ENCODE data around the gene SRC. TPM values are rescaled to one million over a fixed set of nuclear protein-coding genes. Genes with fewer than 3 reads are reported as not detected.
"Not testable (repeated sequence)": the region's sequence is repeated elsewhere in the genome, so short reads cannot be mapped to it uniquely, and the experiment has no call there.

SRC gene
- total RNA-seq, 1 donor from 2014 or later = 64.0 TPM

GRCh38 chr20:37366743-37367142, 20.8 kb downstream of the SRC start:
- DNase-seq (no peak), ATAC-seq (no peak)
- Histone ChIP-seq H3K9me3 (no peaks in the 10 kb centered on the region), H3K36me3 (peaks cover 12% of the 10 kb centered on the region), H3K4me1 (no peaks in the 10 kb centered on the region), H3K27me3 (no peaks in the 10 kb centered on the region), H3K4me3 (no peak overlapping the region), H3K27ac (no peak overlapping the region)
- intact Hi-C loops (cut with DNase I) = no loop called here
- no peak for TF ChIP-seq CTCF (IDR thresholded peaks at IDR 0.05)

GRCh38 chr20:37369846-37370245, 23.9 kb downstream of the SRC start:
- Histone ChIP-seq H3K9me3 (no peaks in the 10 kb centered on the region), H3K36me3 (peaks cover 12% of the 10 kb centered on the region), H3K4me1 (no peaks in the 10 kb centered on the region), H3K27ac (no peak overlapping the region), H3K27me3 (no peaks in the 10 kb centered on the region), H3K4me3 (no peak overlapping the region)
- TF ChIP-seq CTCF (IDR thresholded peaks at IDR 0.05) = no peak
- DNase-seq (peak; percentile 20), ATAC-seq (no peak)
- intact Hi-C loops (cut with DNase I) = no loop called here

GRCh38 chr20:37371845-37372244, 25.9 kb downstream of the SRC start:
- ATAC-seq; H3K27me3 ChIP-seq; H3K9me3 ChIP-seq; H3K36me3 ChIP-seq; H3K4me1 ChIP-seq; intact Hi-C loops (cut with DNase I); H3K27ac ChIP-seq; H3K4me3 ChIP-seq: not testable (repeated sequence)
- peak; percentile 18 for DNase-seq

GRCh38 chr20:37372441-37372840, 26.5 kb downstream of the SRC start:
- no peaks in the 10 kb centered on the region for H3K9me3 ChIP-seq
- intact Hi-C loops (cut with DNase I) = no loop called here
- TF ChIP-seq CTCF (IDR thresholded peaks at IDR 0.05) = no peak
- no peak overlapping the region for H3K27ac ChIP-seq
- H3K36me3 ChIP-seq = no peaks in the 10 kb centered on the region
- H3K4me3 ChIP-seq = no peak overlapping the region
- DNase-seq (no peak), ATAC-seq (no peak)
- no peaks in the 10 kb centered on the region for H3K4me1 ChIP-seq
- no peaks in the 10 kb centered on the region for H3K27me3 ChIP-seq

GRCh38 chr20:37373020-37373598, 27.2 kb downstream of the SRC start:
- intact Hi-C loops (cut with DNase I) = no loop called here
- Histone ChIP-seq H3K4me1 (no peaks in the 10 kb centered on the region), H3K36me3 (no peaks in the 10 kb centered on the region), H3K27ac (no peak overlapping the region), H3K9me3 (no peaks in the 10 kb centered on the region), H3K27me3 (no peaks in the 10 kb centered on the region), H3K4me3 (no peak overlapping the region)
- DNase-seq = peak; percentile 6
- no peak for ATAC-seq
- no peak for TF ChIP-seq CTCF (IDR thresholded peaks at IDR 0.05)

- H3K27ac ChIP-seq = no peak overlapping the region
- H3K4me1 ChIP-seq = no peaks in the 10 kb centered on the region
- no peaks in the 10 kb centered on the region for H3K27me3 ChIP-seq
- DNase-seq (peak; percentile 4), ATAC-seq (no peak)
- no peak overlapping the region for H3K4me3 ChIP-seq
- intact Hi-C loops (cut with DNase I) = no loop called here
- H3K9me3 ChIP-seq = no peaks in the 10 kb centered on the region
- no peak for TF ChIP-seq CTCF (IDR thresholded peaks at IDR 0.05)
- no peaks in the 10 kb centered on the region for H3K36me3 ChIP-seq
Observed at GRCh38 chr20:37375227-37375626, 29.3 kb downstream of the SRC start.

Data from upper lobe of right lung (tissue), 1 donor.